ENCODE data around the gene PTPRC.

Gene PTPRC

DNA sequence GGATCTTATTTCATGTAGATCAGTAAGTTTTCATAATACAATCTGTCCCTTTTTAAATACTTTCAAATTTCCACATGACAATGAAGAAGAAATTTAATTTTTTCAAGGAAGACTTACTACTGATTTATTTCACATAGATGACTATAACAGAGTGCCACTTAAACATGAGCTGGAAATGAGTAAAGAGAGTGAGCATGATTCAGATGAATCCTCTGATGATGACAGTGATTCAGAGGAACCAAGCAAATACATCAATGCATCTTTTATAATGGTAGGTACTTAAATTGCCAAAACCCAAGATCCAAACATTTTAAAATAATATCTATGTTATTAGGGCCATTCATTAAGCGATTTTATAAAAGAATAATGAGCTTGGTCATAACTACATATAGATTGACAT, 110.4 kb downstream of the PTPRC start:
- no peak for TF ChIP-seq JUND (IDR thresholded peaks at IDR 0.05; ENCODE audit: low read depth)
- no peak for DNase-seq (ENCODE audit: low read depth in 1 of 2, low spot score in 1 of 2)
- in situ Hi-C loops (cut with HindIII; ENCODE audit: low pct_unique_long_range_greater_than_20kb, low sequenced_read_pairs), result no loop called here

DNA sequence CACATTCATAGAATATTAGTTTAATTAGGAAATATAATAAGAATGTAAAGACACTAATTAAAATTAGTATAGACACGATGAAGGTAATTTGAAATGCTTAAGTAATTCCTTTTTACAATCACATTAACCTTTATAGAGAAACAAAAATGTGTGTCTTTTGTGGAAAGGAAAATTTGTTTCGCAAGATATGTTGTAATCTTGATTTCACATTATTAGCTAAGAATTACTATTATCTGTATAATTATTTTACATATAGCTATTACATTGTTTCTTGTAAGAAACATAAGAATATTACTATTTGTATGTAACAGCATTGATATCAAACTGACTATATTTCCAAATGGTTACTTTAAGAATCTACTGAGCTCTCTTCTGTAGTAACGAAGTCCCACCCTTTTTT, 111.2 kb downstream of the PTPRC start:
- TF ChIP-seq JUND (IDR thresholded peaks at IDR 0.05; ENCODE audit: low read depth), result no peak
- in situ Hi-C loops (cut with HindIII; ENCODE audit: low pct_unique_long_range_greater_than_20kb, low sequenced_read_pairs), result no loop called here
- no peak for DNase-seq (ENCODE audit: low read depth in 1 of 2, low spot score in 1 of 2)

DNA sequence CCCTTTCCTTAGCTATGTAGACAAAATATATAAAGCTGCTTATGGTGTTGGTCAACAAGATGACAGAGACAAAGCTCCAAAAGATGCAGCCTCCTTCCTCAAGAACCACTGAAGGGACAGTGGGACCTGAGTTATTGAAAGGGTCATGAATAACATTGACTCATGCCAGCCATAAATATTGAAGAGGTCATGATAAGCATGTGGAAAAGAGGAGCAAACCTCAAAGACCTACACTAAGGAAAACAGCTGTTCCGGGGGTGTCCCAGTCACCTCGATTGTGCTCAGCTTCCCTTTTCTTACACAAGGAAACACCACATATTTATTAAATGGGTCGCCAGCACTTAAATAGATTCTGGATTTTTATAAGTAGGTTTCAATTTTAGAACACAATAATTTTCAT, 112.9 kb downstream of the PTPRC start:
- no peak for TF ChIP-seq JUND (IDR thresholded peaks at IDR 0.05; ENCODE audit: low read depth)
- no peak for DNase-seq (ENCODE audit: low read depth in 1 of 2, low spot score in 1 of 2)
- in situ Hi-C loops (cut with HindIII; ENCODE audit: low pct_unique_long_range_greater_than_20kb, low sequenced_read_pairs), result no loop called here

DNA sequence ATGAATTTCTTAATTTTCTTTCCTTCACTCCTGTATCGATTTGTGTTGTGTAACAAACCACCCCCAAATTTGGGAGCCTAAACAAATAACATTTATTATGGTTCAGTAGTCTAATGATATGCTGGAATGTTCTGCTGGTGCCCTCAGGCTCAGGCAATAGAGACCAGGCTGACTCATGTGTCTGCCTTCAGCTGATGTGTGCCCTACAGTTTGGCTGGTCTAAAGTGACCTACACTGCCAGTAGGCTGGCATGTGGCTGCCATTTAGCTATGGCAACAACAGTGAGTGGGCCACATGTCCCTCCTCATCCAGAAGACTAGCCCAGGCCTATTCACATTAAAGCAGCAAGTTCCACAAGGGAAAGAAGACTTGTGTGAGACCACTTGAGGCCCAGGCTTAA, 115.8 kb downstream of the PTPRC start:
- DNase-seq (ENCODE audit: low read depth in 1 of 2, low spot score in 1 of 2), result peak in 1 of 2 experiments; percentile 13
- in situ Hi-C loops (cut with HindIII; ENCODE audit: low pct_unique_long_range_greater_than_20kb, low sequenced_read_pairs), result no loop called here
- TF ChIP-seq JUND (IDR thresholded peaks at IDR 0.05; ENCODE audit: low read depth), result no peak

DNA sequence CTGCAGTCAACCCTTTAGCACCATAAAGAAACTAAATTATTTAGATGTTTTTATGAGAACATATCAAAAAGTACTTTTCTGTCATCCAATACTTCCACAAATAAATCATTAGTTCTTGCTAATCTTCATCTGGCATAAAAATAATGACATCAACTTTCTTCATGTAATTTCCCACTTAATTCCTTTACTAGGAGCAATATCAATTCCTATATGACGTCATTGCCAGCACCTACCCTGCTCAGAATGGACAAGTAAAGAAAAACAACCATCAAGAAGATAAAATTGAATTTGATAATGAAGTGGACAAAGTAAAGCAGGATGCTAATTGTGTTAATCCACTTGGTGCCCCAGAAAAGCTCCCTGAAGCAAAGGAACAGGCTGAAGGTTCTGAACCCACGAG, 116.9 kb downstream of the PTPRC start:
- TF ChIP-seq JUND (IDR thresholded peaks at IDR 0.05; ENCODE audit: low read depth), result no peak
- in situ Hi-C loops (cut with HindIII; ENCODE audit: low pct_unique_long_range_greater_than_20kb, low sequenced_read_pairs), result no loop called here
- no peak for DNase-seq (ENCODE audit: low read depth in 1 of 2, low spot score in 1 of 2)

DNA sequence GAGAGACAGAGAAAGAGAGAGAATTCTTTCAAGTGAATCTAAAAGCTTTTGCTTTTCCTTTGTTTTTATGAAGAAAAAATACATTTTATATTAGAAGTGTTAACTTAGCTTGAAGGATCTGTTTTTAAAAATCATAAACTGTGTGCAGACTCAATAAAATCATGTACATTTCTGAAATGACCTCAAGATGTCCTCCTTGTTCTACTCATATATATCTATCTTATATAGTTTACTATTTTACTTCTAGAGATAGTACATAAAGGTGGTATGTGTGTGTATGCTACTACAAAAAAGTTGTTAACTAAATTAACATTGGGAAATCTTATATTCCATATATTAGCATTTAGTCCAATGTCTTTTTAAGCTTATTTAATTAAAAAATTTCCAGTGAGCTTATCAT, 117.6 kb downstream of the PTPRC start:
- DNase-seq (ENCODE audit: low read depth in 1 of 2, low spot score in 1 of 2), result peak in 1 of 2 experiments; percentile 50
- TF ChIP-seq JUND (IDR thresholded peaks at IDR 0.05; ENCODE audit: low read depth), result no peak
- in situ Hi-C loops (cut with HindIII; ENCODE audit: low pct_unique_long_range_greater_than_20kb, low sequenced_read_pairs), result no loop called here

DNA sequence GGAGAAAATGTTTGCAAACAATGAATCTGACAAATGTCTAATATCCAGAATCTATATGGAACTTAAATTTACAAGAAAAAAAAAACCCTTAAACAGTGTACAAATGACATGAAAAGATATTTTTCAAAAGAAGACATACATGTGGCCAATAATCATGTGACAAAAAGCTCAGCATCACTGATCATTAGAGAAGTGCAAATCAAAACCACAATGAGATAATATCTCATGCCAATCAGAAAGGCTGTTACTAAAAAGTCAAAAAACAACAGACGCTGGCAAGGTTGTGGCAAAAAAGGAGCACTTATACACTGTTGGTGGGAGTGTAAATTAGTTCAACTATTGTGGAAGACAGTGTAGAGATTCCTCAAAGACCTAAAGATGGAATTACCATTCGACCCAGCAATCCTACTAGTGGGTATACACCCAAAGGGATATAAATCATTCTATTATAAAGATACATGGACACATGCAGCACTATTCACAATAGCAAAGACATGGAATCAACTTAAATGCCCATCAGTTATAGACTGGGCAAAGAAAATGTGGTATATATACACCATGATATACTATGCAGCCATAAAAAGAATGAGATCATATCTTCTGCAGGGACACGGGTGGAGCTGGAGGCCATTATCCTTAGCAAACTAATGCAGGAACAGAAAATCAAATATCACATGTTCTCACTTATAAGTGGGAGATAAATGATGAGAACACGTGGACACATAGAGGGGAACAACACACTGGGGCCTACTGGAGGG, 123.2 kb downstream of the PTPRC start:
- in situ Hi-C loops (cut with HindIII; ENCODE audit: low pct_unique_long_range_greater_than_20kb, low sequenced_read_pairs), result no loop called here
- TF ChIP-seq JUND (IDR thresholded peaks at IDR 0.05; ENCODE audit: low read depth), result no peak
- DNase-seq (ENCODE audit: low read depth in 1 of 2, low spot score in 1 of 2), result no peak

DNA sequence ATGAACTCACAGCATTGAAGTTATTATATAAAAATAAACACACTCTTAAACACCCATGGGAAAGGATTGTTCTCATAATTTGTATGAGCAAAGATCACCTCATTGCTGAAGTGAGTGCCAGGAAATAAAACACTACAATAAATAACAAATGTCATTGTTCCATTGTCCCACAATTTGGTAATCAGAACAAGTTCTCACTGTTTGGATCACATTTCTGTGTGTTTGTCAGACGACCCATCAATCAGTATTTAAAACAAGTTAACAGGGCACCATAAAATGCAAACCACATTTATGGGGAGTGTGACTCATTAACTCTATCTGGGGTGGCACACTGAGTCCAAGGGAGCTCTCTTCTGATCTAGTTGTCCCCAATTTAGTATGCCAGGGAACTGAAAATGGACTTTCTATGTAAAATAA, 124.5 kb downstream of the PTPRC start:
- no peak for TF ChIP-seq JUND (IDR thresholded peaks at IDR 0.05; ENCODE audit: low read depth)
- in situ Hi-C loops (cut with HindIII; ENCODE audit: low pct_unique_long_range_greater_than_20kb, low sequenced_read_pairs), result no loop called here
- no peak for DNase-seq (ENCODE audit: low read depth in 1 of 2, low spot score in 1 of 2)

DNA sequence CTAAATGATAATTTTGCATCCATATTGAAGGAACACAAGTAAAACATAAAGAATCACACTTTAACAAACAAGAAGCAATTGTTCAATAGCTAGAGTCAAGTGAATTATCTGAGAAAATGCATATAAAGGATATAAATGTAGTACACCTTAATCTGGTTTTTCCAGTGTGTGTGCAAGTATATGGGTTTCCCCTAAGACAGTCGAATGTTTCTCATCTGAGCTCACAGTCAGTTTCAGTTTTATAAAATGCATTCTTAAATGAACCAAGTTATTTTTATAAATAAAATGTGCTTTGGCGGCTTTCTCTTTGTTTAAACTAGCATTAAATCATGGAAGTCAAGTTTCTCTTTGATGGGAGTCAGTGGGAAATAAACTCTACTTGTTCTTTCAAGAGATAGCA, 125.9 kb downstream of the PTPRC start:
- TF ChIP-seq JUND (IDR thresholded peaks at IDR 0.05; ENCODE audit: low read depth), result no peak
- no peak for DNase-seq (ENCODE audit: low read depth in 1 of 2, low spot score in 1 of 2)
- in situ Hi-C loops (cut with HindIII; ENCODE audit: low pct_unique_long_range_greater_than_20kb, low sequenced_read_pairs), result no loop called here

DNA sequence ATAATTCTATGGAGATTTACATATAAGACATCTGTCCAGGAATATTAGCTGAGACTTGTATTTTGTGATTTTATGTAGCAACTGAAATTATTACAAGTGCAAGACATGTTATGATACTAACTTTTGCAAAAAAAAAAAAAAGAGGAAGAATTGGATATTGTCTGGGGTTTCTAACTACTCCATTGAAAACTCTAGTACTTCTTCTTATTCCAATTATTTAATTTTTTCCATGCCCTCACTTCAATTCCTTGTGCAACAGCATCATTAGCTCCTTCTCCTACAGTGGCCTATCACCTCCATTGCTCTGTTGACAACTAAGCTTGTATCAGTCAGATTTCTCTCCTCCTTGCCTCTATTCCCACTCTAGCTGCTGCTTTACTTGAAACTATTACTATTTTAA, 126.6 kb downstream of the PTPRC start:
- in situ Hi-C loops (cut with HindIII; ENCODE audit: low pct_unique_long_range_greater_than_20kb, low sequenced_read_pairs), result no loop called here
- TF ChIP-seq JUND (IDR thresholded peaks at IDR 0.05; ENCODE audit: low read depth), result no peak
- no peak for DNase-seq (ENCODE audit: low read depth in 1 of 2, low spot score in 1 of 2)

DNA sequence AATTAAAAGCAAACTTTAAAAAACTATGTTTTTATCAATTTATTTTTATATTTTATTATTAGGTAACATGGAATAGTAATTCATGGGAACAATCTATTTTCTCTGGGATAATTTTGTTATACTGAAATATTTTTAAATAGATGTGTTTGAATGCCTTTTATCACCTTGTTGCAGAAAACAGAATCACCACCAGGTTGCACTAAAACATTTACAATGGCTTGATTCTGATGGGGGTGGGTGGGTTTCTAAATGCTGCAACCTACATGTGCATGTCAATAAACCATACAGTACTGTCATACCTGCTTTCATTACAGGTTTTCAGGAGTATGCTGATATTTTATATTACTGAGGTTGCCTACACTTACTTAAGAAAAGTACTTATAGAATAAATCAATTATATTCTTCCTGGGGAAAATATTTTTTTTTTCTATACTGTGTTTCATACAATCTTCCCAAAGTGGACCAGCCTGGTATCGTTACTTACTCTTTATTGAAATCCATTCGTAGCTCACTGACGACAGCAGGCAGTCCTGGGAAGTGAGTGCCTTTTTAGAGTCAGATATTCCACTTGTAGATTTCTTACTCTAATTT, 132.8 kb downstream of the PTPRC start:
- no peak for TF ChIP-seq JUND (IDR thresholded peaks at IDR 0.05; ENCODE audit: low read depth)
- DNase-seq (ENCODE audit: low read depth in 1 of 2, low spot score in 1 of 2), result peak; percentile 11 to 69
- in situ Hi-C loops (cut with HindIII; ENCODE audit: low pct_unique_long_range_greater_than_20kb, low sequenced_read_pairs), result no loop called here

DNA sequence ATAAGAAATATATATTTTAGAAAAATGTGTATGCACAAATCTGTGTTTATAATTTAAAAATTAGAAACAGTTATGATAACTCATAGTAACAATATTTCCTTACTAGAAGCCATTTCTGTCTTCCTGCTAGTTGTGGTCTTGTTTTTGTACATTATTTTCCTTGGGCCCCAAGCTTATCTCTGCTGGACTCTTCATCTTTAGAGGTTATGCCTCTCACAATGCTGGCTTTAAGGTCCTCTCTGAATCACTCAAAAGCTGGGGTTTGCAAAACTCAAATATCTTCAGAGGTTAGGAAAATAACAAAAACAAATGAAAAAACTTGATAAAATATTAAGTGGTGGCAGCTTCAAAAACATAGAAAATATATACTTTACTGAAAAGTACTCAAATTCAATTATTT, 133.8 kb downstream of the PTPRC start:
- no peak for DNase-seq (ENCODE audit: low read depth in 1 of 2, low spot score in 1 of 2)
- in situ Hi-C loops (cut with HindIII; ENCODE audit: low pct_unique_long_range_greater_than_20kb, low sequenced_read_pairs), result no loop called here
- TF ChIP-seq JUND (IDR thresholded peaks at IDR 0.05; ENCODE audit: low read depth), result no peak

DNA sequence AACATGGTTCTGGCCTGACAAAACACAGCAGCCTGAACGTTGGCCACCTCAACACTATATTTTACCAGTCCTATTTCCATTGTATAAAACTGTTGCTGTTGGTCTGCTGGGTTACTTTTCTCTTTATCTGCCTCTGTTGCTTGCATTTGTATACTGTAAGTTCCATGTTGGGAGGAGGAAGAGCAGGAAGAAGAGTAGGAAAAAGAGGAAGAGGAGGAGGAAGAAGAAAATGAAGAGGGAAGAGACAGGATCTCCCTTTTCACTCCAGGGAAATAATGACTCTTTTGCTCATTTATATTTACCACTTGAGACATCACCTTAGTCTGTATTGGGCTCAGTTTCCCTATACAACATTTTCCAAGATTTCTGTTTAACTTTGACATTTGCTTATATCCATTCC, 134.2 kb downstream of the PTPRC start:
- in situ Hi-C loops (cut with HindIII; ENCODE audit: low pct_unique_long_range_greater_than_20kb, low sequenced_read_pairs), result no loop called here
- TF ChIP-seq JUND (IDR thresholded peaks at IDR 0.05; ENCODE audit: low read depth), result no peak
- DNase-seq (ENCODE audit: low read depth in 1 of 2, low spot score in 1 of 2), result no peak

DNA sequence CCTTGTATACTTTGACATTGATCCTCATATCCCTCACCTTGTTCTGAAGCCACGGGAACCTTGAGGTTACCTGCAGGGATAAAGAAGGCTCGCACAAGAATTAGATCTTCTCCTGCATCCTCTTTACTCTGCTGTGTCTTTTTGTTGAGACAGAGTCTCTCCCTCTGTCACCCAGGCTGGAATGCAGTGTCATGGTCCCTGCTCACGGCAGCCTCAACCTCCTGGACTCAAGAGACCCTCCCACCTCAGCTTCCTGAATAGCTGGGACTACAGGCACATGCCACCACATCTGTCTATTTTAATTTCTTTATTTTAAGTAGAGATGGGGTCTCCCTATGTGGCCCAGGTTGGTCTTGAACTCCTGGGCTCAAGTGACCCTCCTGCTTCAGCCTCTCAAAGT, 134.7 kb downstream of the PTPRC start:
- no peak for DNase-seq (ENCODE audit: low read depth in 1 of 2, low spot score in 1 of 2)
- no peak for TF ChIP-seq JUND (IDR thresholded peaks at IDR 0.05; ENCODE audit: low read depth)
- in situ Hi-C loops (cut with HindIII; ENCODE audit: low pct_unique_long_range_greater_than_20kb, low sequenced_read_pairs), result no loop called here

Measured in T47D (cell line).